ENCODE data around the gene LYL1.
"Not testable (repeated sequence)": the region's sequence is repeated elsewhere in the genome, so short reads cannot be mapped to it uniquely, and the experiment has no call there.

The LYL1 gene

DNA sequence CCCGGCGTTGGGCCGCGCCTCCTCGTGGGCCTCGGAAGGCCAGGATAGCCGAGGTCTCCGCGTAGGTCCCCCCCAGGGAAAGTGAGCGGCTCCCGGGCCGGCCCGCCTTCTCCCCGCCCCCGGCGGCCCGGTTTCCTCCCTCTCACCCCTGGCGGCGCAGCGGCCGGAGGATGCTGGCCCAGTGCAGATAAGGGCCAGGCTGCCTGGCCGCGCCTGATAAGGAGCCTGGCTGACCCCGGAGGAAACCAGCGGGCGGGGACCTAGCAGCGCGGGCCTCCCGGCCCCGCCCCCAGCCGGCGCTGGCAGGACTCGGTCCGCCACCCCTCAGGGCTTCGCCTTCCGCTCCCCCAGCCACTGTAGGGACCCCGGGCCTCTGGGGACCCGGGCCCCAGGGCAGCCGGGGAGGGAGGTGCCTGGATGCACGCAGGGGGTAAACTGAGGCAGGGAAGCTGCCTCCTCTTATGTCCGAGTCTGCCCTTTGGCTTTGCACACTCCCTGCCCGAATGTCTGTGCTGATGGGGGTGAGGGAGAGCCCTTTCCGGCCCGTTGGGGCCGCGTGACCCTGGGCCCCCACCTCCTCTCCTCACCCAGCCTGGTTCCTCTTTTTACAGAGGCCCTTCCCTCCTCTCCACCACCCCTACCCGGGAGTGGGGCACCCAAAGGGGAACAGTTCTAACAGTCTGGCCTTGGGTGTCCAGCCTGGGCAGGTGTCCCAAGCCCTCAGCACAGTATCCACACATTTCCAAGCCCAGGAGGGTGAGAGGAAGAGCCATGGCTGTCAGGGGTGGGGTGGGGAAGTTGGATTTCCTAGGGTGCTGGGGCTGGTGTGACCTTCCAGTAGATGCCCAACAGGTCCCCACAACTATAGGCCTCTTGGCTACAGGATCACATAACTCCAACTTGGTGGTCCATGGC lies at the start of gene LYL1:
Gene LYL1, minus strand, starts transcription at position 193 of the 915 bp plus-strand sequence. CDS start 1,687 bp downstream, outside the sequence.
- in situ Hi-C loops (cut with MboI; ENCODE audit: low sequenced_read_pairs), result no loop called here

DNA sequence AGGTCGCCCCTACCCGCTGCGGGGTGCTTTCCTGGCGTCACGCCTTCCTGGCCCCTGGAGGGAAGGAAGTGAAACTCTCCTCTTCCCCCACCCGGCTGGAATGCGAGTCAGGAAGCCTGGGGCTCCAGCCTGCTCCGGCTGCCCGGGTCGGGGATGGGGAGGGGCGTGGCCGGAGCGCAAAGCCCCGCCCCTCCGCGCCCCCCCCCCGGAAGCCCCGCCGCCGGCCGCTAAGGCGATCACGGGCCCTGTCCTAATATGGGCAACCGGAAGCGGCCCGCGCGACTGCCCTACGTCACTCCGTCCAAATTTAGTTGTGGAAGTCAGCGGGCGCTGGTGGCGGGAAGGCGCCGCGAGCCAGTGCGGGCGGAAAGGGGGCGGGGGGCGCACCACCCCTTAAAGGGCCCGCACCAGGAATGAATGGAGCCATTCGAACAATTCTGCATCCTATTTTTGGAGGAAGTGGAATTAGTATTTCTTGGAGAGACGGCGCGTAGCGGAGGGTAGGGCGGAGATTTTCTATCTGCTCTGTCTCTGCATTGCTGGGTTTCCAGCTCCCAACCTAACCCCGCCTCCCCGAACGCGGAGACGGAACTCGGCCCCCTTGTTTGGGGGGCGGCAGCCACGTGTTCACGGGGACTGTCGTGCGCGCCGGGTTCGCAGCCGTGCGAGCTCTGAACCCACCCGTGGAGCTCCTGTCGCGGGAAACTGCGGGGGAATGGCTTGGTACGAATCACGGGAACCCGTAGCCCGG lies 49.1 kb upstream of the LYL1 start:
- in situ Hi-C loops (cut with MboI; ENCODE audit: low sequenced_read_pairs), result no loop called here

- in situ Hi-C loops (cut with MboI; ENCODE audit: low sequenced_read_pairs), result no loop called here
Observed at GRCh38 chr19:13150931-13151604, 48.4 kb upstream of the LYL1 start.

DNA sequence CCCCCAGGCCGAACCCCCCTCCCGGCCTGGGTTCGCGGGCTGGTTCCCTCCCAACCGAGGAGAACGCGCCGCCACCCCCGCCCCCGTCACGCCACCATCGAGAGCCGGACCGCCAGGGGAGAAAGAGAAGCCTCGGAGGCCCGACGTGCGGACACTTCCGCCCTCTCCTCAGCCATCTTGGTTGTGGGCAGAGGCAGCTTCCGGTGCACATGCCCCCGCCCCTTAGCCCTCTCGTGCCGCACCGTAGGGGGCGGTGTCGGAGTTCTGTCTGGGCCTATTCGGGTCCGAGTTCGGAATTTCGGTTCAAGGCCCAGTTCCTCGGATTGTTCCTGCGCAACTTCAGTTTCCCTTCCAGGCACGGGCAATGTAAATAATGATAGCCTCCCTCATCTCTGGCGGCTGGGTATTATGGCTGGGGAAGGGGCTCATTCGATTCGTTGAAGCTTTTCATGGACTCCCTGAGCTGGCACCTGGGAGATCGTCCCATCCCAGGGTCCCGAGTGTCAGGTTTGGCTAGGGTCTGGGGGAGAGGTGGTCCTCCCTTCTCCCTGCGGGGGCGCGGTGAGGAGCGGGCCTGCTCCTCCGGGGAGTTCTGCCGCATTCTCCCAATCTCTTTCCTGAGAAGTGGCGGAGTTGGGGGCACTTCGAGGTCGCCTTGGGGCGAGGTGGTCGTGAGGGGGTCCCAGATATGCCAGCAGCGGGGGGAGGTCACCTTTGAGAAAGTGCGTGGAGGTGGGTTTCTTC lies 47.7 kb upstream of the LYL1 start, which contains the start of the genes IER2 and STX10:
Gene IER2, plus strand, starts transcription at position 225 of the 744 bp plus-strand sequence. CDS start 2,776 bp downstream, outside the sequence.
Gene STX10, minus strand, starts transcription at position 189 of the 744 bp plus-strand sequence. CDS start 202 bp downstream, outside the sequence.
- in situ Hi-C loops (cut with MboI; ENCODE audit: low sequenced_read_pairs), result no loop called here

GRCh38 chr19:13149628-13150186 lies 47.0 kb upstream of the LYL1 start:
- in situ Hi-C loops (cut with MboI; ENCODE audit: low sequenced_read_pairs), result no loop called here

DNA sequence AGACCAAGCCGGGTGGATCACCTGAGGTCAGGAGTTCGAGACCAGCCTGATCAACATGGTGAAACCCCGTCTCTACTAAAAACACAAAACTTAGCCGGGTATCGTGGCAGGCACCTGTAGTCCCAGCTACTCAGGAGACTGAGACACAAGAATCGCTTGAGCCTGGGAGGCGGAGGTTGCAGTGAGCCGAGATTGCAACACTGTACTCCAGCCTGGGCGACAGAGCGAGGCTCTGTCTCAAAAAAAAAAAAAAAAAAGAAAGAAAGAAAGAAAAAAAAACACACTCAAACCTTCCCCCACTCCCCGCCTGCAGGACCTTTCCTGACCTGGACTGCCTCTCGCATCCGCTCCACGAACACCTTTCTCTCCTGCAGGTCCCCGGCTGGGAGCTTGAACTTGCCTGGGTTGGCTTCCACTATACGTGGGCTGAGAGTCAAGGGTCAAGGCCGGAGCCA lies 46.5 kb upstream of the LYL1 start:
- in situ Hi-C loops (cut with MboI; ENCODE audit: low sequenced_read_pairs), result not testable (repeated sequence)

DNA sequence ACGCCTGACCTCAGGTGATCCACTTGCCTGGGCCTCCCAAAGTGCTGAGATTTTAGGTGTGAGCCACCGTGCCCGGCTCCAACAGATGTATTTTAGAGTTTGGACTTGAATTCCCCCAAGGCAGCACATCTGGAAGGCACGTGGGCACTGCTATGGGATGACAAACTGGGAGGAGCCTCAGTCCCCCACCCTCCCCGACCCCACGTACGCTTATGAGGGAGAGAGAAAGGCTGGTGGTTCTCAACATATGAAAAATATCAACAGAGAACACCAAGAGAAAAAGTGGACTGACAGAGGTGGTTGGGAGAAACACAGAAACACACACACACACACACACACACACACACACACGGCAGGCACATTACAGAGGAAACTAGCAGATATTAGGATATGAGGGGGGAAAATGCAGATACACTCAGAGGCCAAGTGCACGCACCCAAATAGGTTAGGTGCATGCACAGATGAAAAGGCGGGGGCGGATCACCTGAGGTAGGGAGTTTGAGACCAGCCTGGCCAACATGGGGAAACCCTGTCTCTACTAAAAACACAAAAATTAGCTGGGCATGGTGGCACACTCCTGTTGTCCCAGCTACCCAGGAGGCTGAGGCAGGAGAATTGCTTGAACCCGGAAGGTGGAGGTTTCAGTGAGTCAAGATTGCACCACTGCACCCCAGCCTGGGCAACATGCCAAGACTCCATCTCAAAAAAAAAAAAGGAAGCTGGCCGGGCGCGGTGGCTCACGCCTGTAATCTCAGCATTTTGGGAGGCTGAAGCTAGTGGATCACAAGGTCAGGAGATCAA lies 44.3 kb upstream of the LYL1 start:
- in situ Hi-C loops (cut with MboI; ENCODE audit: low sequenced_read_pairs), result no loop called here

DNA sequence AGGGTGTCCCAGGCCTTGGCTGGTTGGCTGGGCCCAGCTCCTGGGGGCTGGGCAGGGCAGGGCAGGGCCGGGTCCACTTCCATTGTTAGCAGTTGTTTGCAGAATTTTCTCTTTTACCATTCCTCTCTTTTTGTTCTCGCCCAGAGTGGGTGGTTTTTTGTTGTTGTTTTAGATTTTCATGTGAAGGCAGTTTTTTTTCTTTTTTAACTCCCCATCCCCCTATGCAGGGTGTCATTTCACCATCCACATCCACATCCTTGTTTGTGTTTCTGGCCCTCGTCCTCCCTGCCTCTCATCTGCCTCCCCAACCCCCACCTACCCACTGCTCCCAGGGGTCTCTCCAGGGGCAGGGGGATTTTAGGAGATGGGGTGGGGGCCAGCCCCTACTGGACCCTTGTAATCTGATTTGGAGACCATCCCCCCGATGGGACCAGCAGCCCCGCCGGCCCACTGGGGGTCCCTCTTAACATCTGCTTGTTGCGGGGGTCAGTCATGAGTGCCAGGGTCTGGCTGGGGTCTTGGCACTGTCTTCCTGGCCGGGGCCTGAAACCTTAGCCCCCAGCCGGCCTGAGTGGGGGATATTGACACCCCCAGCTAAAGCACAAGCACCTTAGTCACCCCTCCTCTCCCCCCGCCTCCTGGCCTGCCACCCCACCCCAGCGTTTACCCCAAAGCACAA lies 37.1 kb upstream of the LYL1 start:
- in situ Hi-C loops (cut with MboI; ENCODE audit: low sequenced_read_pairs), result no loop called here

DNA sequence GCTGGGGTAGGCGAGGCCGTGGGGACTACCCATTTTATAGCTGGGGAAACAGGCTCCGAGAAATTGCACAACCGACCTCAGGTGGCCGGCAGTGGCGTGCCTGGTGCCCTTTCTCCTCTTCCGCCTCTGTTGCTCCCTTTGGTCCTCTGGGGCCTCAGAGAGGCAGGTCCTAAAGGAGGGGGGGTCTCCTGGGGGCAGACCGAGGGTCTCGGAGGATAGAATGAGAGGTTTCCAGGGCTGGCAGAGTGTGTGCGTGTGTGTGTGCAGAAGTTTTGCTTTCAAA lies 36.2 kb upstream of the LYL1 start:
- in situ Hi-C loops (cut with MboI; ENCODE audit: low sequenced_read_pairs), result no loop called here

GRCh38 chr19:13138171-13138915 lies 35.7 kb upstream of the LYL1 start:
- in situ Hi-C loops (cut with MboI; ENCODE audit: low sequenced_read_pairs), result no loop called here

DNA sequence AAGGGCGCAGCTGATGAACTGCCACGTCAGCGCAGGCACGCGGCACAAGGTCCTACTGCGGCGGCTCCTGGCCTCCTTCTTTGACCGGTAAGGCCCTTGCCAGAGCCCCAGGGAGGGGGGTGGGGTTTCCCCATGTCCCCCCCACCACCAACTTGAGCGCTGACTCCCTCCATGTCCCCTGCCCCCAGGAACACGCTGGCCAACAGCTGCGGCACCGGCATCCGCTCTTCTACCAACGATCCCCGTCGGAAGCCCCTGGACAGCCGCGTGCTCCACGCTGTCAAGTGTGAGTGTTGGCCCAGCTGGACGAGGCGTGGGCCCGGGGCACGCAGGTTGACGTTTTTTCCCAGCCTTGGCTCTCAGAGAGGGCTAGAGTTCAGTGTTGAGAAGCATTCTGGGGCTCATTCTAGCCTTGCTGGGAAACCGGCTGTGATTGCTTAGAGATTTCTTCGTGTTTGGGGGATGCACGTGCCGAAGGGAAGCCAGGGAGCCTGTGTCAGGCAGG lies 34.7 kb upstream of the LYL1 start:
- in situ Hi-C loops (cut with MboI; ENCODE audit: low sequenced_read_pairs), result no loop called here

DNA sequence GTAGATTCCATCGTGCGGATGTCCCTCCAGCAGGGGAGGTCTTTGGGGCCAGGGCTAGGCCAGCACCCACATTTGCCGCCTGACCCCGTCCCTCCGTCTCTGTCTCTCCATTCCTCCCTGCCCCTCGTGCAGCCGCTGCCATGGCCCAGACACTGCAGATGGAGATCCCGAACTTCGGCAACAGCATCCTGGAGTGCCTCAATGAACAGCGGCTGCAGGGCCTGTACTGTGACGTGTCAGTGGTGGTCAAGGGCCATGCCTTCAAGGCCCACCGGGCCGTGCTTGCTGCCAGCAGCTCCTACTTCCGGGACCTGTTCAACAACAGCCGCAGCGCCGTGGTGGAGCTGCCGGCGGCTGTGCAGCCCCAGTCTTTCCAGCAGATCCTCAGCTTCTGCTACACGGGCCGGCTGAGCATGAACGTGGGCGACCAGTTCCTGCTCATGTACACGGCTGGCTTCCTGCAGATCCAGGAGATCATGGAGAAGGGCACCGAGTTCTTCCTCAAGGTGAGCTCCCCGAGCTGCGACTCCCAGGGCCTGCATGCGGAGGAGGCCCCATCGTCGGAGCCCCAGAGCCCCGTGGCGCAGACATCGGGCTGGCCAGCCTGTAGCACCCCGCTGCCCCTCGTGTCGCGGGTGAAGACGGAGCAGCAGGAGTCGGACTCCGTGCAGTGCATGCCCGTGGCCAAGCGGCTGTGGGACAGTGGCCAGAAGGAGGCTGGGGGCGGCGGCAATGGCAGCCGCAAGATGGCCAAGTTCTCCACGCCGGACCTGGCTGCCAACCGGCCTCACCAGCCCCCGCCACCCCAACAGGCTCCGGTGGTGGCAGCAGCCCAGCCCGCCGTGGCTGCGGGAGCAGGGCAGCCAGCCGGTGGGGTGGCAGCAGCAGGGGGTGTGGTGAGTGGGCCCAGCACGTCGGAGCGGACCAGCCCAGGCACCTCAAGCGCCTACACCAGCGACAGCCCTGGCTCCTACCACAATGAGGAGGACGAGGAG lies 32.7 kb upstream of the LYL1 start:
- in situ Hi-C loops (cut with MboI; ENCODE audit: low sequenced_read_pairs), result no loop called here

- in situ Hi-C loops (cut with MboI; ENCODE audit: low sequenced_read_pairs), result no loop called here
Observed at GRCh38 chr19:13134626-13135025, 32.0 kb upstream of the LYL1 start.

DNA sequence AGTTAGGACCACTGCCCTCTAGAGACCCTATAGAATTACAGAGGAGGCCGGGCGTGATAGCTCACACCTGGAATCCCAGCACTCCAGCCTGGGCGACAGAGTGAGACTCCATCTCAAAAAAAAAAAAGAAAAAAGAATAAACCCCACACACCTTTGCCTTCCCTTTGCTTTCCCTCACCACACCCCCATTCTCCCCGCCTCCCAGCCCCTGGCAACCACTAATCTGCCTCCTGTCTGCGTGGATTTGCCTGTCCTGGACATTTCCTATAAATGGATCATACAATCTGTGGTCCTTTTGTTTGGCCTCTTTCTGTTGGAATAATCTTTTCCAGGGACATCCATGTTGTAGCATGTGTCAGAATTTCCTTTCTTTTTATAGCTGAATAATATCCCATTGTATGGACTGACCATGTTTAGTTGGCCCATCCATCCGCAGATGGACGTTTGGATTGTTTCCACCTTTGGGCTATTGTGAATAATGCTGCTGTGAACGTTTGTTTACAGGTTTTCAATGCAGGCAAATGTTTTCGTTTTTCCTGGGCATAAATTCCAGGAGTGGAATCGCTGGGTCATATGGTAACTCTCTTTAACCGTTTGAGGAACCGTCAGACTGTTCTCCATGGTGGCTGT lies 30.7 kb upstream of the LYL1 start:
- in situ Hi-C loops (cut with MboI; ENCODE audit: low sequenced_read_pairs), result no loop called here

GRCh38 chr19:13132471-13133180 lies 30.0 kb upstream of the LYL1 start:
- in situ Hi-C loops (cut with MboI; ENCODE audit: low sequenced_read_pairs), result no loop called here
